ENCODE measurements around the gene C4BPA. TPM values are rescaled to one million over a fixed set of nuclear protein-coding genes. Genes with fewer than 3 reads are reported as not detected.

C4BPA gene
- total RNA-seq, 1 donor from 2014 or later, result not detected

DNA sequence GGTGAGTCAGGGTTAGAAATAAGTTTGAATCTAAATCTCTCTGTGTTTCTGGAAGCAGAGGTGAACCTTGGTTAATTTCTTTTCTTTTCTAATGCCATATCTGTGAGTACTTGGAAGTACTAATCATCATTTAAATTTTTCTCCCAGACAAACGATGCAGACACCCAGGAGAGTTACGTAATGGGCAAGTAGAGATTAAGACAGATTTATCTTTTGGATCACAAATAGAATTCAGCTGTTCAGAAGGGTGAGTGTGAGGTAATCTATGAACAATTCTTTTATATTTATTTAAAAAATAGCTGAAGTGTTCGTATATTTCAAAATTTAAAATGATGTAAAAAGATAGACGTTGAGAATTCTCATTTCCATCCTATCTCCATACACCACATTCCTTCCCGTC is 11.2 kb downstream of the C4BPA start:
- Mint-ChIP-seq H3K27ac (ENCODE audit: unreplicated experiment) (no peak overlapping the region), H3K36me3 (ENCODE audit: low read depth) (no peaks in the 10 kb centered on the region), H3K27me3 (ENCODE audit: low read depth) (peaks cover 16% of the 10 kb centered on the region), H3K4me3 (ENCODE audit: unreplicated experiment) (no peak overlapping the region), H3K4me1 (ENCODE audit: low read depth) (no peaks in the 10 kb centered on the region), H3K9me3 (ENCODE audit: low read depth) (no peaks in the 10 kb centered on the region)
- DNase-seq (ENCODE audit: low spot score), result no peak
- TF ChIP-seq, protein P1, sequence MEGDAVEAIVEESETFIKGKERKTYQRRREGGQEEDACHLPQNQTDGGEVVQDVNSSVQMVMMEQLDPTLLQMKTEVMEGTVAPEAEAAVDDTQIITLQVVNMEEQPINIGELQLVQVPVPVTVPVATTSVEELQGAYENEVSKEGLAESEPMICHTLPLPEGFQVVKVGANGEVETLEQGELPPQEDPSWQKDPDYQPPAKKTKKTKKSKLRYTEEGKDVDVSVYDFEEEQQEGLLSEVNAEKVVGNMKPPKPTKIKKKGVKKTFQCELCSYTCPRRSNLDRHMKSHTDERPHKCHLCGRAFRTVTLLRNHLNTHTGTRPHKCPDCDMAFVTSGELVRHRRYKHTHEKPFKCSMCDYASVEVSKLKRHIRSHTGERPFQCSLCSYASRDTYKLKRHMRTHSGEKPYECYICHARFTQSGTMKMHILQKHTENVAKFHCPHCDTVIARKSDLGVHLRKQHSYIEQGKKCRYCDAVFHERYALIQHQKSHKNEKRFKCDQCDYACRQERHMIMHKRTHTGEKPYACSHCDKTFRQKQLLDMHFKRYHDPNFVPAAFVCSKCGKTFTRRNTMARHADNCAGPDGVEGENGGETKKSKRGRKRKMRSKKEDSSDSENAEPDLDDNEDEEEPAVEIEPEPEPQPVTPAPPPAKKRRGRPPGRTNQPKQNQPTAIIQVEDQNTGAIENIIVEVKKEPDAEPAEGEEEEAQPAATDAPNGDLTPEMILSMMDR (IDR thresholded peaks at IDR 0.05), result no peak

DNA sequence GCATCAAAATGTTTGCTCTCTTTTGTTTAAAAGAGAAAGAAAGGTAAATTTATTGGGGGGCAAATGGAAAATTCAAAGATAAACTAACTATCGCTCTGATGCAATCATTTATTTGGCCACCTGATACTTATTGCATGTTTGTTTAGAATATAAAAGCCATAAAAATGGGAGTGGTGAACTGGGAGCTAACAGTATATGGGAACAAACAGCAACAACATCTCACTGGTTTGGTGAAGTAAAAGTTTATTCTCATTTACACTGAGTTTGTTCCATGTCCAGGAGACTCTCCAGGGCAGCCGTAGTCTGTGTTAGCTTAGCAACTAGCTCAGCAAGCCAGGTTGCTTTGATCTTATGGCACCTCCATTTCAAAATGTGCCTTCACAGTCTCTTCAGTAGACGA is 20.4 kb downstream of the C4BPA start:
- Mint-ChIP-seq H3K4me1 (ENCODE audit: low read depth) (no peaks in the 10 kb centered on the region), H3K9me3 (ENCODE audit: low read depth) (peaks cover 17% of the 10 kb centered on the region), H3K4me3 (ENCODE audit: unreplicated experiment) (no peak overlapping the region), H3K27ac (ENCODE audit: unreplicated experiment) (no peak overlapping the region), H3K36me3 (ENCODE audit: low read depth) (peaks cover 4% of the 10 kb centered on the region), H3K27me3 (ENCODE audit: low read depth) (peaks cover 8% of the 10 kb centered on the region)
- DNase-seq (ENCODE audit: low spot score), result no peak
- TF ChIP-seq, protein P1 (IDR thresholded peaks at IDR 0.05), result no peak

DNA sequence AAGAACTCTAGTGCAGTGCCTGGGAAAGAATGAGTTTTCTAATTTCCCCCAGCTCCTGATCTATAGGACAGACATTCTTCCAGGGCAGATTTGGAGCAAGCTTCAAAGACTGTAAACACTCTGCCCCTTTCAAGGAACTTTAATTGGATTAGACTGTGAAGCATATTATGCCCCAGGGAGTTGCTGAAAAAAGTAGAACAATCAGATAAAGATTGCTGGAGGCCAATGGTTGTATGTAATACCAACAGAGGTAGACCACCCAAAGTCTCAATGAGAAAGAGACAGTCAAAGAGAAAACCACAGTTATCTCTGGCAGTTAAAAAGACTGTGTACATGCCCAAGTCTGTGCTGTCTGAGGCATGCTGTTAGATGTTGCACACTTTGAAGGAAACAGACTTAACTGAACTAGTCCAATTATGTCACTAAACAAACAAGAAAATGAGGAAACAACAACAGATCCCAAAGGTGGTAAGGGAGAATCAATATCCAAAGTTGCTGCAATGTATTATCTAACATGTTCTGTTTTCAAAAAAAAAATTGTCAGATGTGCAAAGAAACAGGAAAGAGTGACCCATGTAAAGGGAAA is 24.4 kb downstream of the C4BPA start:
- H3K9me3 Mint-ChIP-seq (ENCODE audit: low read depth), result peaks cover 29% of the 10 kb centered on the region
- H3K27ac Mint-ChIP-seq (ENCODE audit: unreplicated experiment), result no peak overlapping the region

DNA sequence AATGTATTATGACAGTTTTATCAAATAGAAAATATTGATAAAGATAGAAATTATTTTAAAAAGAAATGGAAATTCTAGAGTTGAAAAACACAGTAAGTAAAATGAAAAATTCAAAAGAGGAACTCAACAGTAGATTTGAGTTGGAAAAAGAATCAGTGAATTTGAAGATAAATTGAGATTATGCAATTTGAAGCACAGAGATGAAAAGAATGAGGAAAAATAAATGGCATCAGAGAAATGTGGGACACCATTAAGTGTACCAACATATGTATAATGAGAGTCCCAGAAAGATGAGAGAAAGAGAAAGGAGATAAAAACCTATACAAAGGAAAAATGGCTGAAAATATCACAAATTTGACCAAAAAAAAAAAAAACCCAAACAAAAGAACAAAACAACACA is 25.0 kb downstream of the C4BPA start:
- Mint-ChIP-seq H3K27ac (ENCODE audit: unreplicated experiment) (no peak overlapping the region), H3K4me3 (ENCODE audit: unreplicated experiment) (no peak overlapping the region), H3K36me3 (ENCODE audit: low read depth) (peaks cover 4% of the 10 kb centered on the region), H3K27me3 (ENCODE audit: low read depth) (peaks cover 1% of the 10 kb centered on the region), H3K9me3 (ENCODE audit: low read depth) (peaks cover 29% of the 10 kb centered on the region), H3K4me1 (ENCODE audit: low read depth) (no peaks in the 10 kb centered on the region)
- DNase-seq (ENCODE audit: low spot score), result no peak
- TF ChIP-seq, protein P1 (IDR thresholded peaks at IDR 0.05), result no peak

More for the DNA sequence above, 24.4 kb downstream of the C4BPA start:
- DNase-seq (ENCODE audit: low spot score), result no peak
- TF ChIP-seq, protein P1 (IDR thresholded peaks at IDR 0.05), result no peak
- Mint-ChIP-seq H3K27me3 (ENCODE audit: low read depth) (peaks cover 3% of the 10 kb centered on the region), H3K36me3 (ENCODE audit: low read depth) (peaks cover 4% of the 10 kb centered on the region), H3K4me3 (ENCODE audit: unreplicated experiment) (no peak overlapping the region), H3K4me1 (ENCODE audit: low read depth) (no peaks in the 10 kb centered on the region)

DNA sequence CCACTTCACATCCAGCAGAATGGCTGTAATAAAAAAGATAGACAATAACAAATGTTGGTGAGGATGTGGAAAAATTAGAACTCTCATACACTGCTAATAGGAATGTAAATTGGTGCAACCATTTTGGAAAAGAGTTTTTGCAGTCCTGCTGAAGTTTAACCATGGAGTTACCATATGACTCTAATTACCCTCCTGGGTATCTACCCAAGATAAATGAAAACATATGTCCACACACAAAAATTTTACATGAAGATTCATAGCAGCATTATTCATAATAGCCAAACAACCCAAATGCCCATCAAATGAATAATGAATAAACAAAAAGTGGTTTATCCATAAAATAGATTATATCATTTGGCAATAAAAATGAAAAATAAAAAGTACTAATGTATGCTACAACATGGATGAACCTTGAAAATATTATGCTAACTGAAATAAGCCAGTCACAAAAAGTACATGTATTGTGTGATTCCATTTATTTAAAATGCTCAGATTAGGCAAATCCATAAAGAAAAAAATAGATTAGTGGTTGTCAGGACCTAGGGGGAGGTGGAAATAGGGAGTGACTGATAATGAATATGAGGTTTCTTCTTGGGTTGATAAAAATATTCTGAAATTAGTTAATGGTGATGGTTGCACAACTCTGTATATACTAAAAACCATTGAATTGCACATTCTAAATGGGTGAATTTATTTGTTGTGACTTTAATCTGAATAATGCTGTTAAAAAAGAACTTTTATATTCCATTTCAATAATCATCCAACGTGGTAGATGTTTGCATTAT is 26.4 kb downstream of the C4BPA start:
- Mint-ChIP-seq H3K27ac (ENCODE audit: unreplicated experiment) (no peak overlapping the region), H3K27me3 (ENCODE audit: low read depth) (no peaks in the 10 kb centered on the region), H3K4me1 (ENCODE audit: low read depth) (no peaks in the 10 kb centered on the region), H3K4me3 (ENCODE audit: unreplicated experiment) (no peak overlapping the region), H3K36me3 (ENCODE audit: low read depth) (peaks cover 4% of the 10 kb centered on the region), H3K9me3 (ENCODE audit: low read depth) (peaks cover 29% of the 10 kb centered on the region)
- TF ChIP-seq, protein P1 (IDR thresholded peaks at IDR 0.05), result no peak
- no peak for DNase-seq (ENCODE audit: low spot score)
